ENCODE measurements around the gene GREM2. TPM values are rescaled to one million over a fixed set of nuclear protein-coding genes. Genes with fewer than 3 reads are reported as not detected.

GREM2 gene
- total RNA-seq, 1 donor from 2014 or later, result not detected

GRCh38 chr1:240559781-240560180, 52.2 kb downstream of the GREM2 start:
- DNase-seq (ENCODE audit: low read depth), result no peak

- no peak for DNase-seq (ENCODE audit: low read depth)
These were observed 56.4 kb downstream of the GREM2 start for GRCh38 chr1:240555524-240555923.

- DNase-seq (ENCODE audit: low read depth), result no peak
These were observed 58.6 kb downstream of the GREM2 start for GRCh38 chr1:240553351-240553750.

GRCh38 chr1:240539769-240540414, 72.1 kb downstream of the GREM2 start:
- DNase-seq (ENCODE audit: low read depth), result no peak

GRCh38 chr1:240538776-240539430, 73.1 kb downstream of the GREM2 start:
- no peak for DNase-seq (ENCODE audit: low read depth)

GRCh38 chr1:240533154-240533780, 78.7 kb downstream of the GREM2 start:
- no peak for DNase-seq (ENCODE audit: low read depth)

GRCh38 chr1:240528591-240528990, 83.4 kb downstream of the GREM2 start:
- no peak for DNase-seq (ENCODE audit: low read depth)

- no peak for DNase-seq (ENCODE audit: low read depth)
These were observed 84.9 kb downstream of the GREM2 start for GRCh38 chr1:240527086-240527485.

GRCh38 chr1:240526312-240526711, 85.6 kb downstream of the GREM2 start:
- DNase-seq (ENCODE audit: low read depth), result no peak

GRCh38 chr1:240524356-240525069, 87.4 kb downstream of the GREM2 start:
- no peak for DNase-seq (ENCODE audit: low read depth)

- DNase-seq (ENCODE audit: low read depth), result no peak
These were observed 89.7 kb downstream of the GREM2 start for GRCh38 chr1:240522122-240522822.

GRCh38 chr1:240517891-240518290, 94.1 kb downstream of the GREM2 start:
- no peak for DNase-seq (ENCODE audit: low read depth)

GRCh38 chr1:240516069-240516468, 95.9 kb downstream of the GREM2 start:
- DNase-seq (ENCODE audit: low read depth), result peak; percentile 56

GRCh38 chr1:240515505-240515904, 96.5 kb downstream of the GREM2 start:
- peak; percentile 72 for DNase-seq (ENCODE audit: low read depth)

- DNase-seq (ENCODE audit: low read depth), result no peak
These were observed 100.2 kb downstream of the GREM2 start for GRCh38 chr1:240511789-240512188.

- no peak for DNase-seq (ENCODE audit: low read depth)
These were observed 103.0 kb downstream of the GREM2 start for GRCh38 chr1:240508950-240509349.

GRCh38 chr1:240508201-240508600, 103.8 kb downstream of the GREM2 start:
- DNase-seq (ENCODE audit: low read depth), result no peak

GRCh38 chr1:240506176-240506575, 105.8 kb downstream of the GREM2 start:
- no peak for DNase-seq (ENCODE audit: low read depth)

- DNase-seq (ENCODE audit: low read depth), result no peak
These were observed 108.4 kb downstream of the GREM2 start for GRCh38 chr1:240503558-240503957.

GRCh38 chr1:240503036-240503435, 108.9 kb downstream of the GREM2 start:
- DNase-seq (ENCODE audit: low read depth), result no peak

GRCh38 chr1:240501115-240501514, 110.8 kb downstream of the GREM2 start:
- no peak for DNase-seq (ENCODE audit: low read depth)

GRCh38 chr1:240500647-240501046, 111.3 kb downstream of the GREM2 start:
- DNase-seq (ENCODE audit: low read depth), result no peak
